OCI-LY7 (cell line): ENCODE measurements around the gene PKHD1. TPM values are rescaled to one million over a fixed set of nuclear protein-coding genes. Genes with fewer than 3 reads are reported as not detected.

Experiments used
- BruUV-seq: library from RNA; stranded (reverse); fragments of 400-500 nt; replicated peaks from 2 replicates; lab custom pipeline; 2021; lab: Mats Ljungman, UMichigan
- CTCF ChIA-PET: fragments of 300-600 bp; sonication (Branson Sonifier 250); formaldehyde crosslinking; loops from one replicate; lab custom pipeline; 2022; ENCODE audit warnings: antibody characterized with exemption; ENCODE audit not compliant: unreplicated experiment; lab: Charles Lee
- POLR2A ChIA-PET: fragments of 300-600 bp; sonication (Branson Sonifier 250); formaldehyde crosslinking; loops from one replicate; lab custom pipeline; 2022; ENCODE audit warnings: antibody characterized with exemption; lab: Charles Lee
- DNase-seq: peaks from one replicate; pipeline ENCODE4 v3.0.0-alpha.2; 2015; ENCODE audit warnings: low spot score
- H2AFZ ChIP-seq: fragments of 200-600 bp; sonication (generic), shearing (Covaris generic); 2 replicates; pipeline ENCODE4 v1.6.1; 2014; ENCODE audit warnings: mild to moderate bottlenecking, antibody characterized with exemption, low read length, moderate library complexity
- H3K27ac ChIP-seq: fragments of 200-600 bp; sonication (generic); 2 replicates; pipeline ENCODE4 v1.5.1; 2014; ENCODE audit warnings: mixed run types, low read depth, mild to moderate bottlenecking, moderate library complexity, low read length, inconsistent platforms; ENCODE audit not compliant: poor library complexity, severe bottlenecking
- H3K36me3 ChIP-seq: fragments of 200-600 bp; sonication (generic); 2 replicates; pipeline ENCODE4 v1.6.1; 2014; ENCODE audit warnings: mild to moderate bottlenecking, antibody characterized with exemption, low read length, moderate library complexity, mixed read lengths; ENCODE audit not compliant: insufficient read depth
- H3K4me1 ChIP-seq: fragments of 200-600 bp; sonication (generic); 2 replicates; pipeline ENCODE4 v1.5.1; 2014; ENCODE audit warnings: mild to moderate bottlenecking, low read length; ENCODE audit not compliant: insufficient read depth, poor library complexity, severe bottlenecking
- H3K4me2 ChIP-seq: fragments of 200-600 bp; sonication (generic); 2 replicates; pipeline ENCODE4 v1.6.1; 2014; ENCODE audit warnings: mild to moderate bottlenecking, low read length
- H3K4me3 ChIP-seq: fragments of 200-600 bp; sonication (generic); 2 replicates; pipeline ENCODE4 v1.5.1; 2014; ENCODE audit warnings: mild to moderate bottlenecking, low read depth, low read length; ENCODE audit not compliant: poor library complexity, severe bottlenecking
- H3K79me2 ChIP-seq: fragments of 200-600 bp; sonication (generic); 2 replicates; pipeline ENCODE4 v1.6.1; 2016; ENCODE audit warnings: low read depth, mild to moderate bottlenecking, low read length, moderate library complexity, mixed read lengths; ENCODE audit not compliant: insufficient read depth
- H3K9me2 ChIP-seq: fragments of 200-600 bp; sonication (generic); 2 replicates; pipeline ENCODE4 v1.6.1; 2016; ENCODE audit warnings: mild to moderate bottlenecking, low read length, mixed read lengths; ENCODE audit not compliant: insufficient read depth
- H3K9me3 ChIP-seq: fragments of 200-600 bp; sonication (generic); 2 replicates; pipeline ENCODE4 v1.6.1; 2014; ENCODE audit warnings: mild to moderate bottlenecking, mixed run types, low read length, mixed read lengths
- H4K20me1 ChIP-seq: fragments of 200-600 bp; sonication (generic); 2 replicates; pipeline ENCODE4 v1.6.1; 2014; ENCODE audit warnings: mild to moderate bottlenecking, antibody characterized with exemption, low read length, moderate library complexity, mixed read lengths; ENCODE audit not compliant: insufficient read depth
- EZH2phosphoT487 ChIP-seq: fragments of 200-600 bp; sonication (generic); IDR thresholded peaks from 2 replicates; pipeline ENCODE4 v1.6.1; 2018; ENCODE audit warnings: low read depth, borderline replicate concordance, mild to moderate bottlenecking, mixed run types, antibody characterized with exemption, low read length, moderate library complexity, mixed read lengths
- intact Hi-C: fragments of 100-400 bp; cut with micrococcal nuclease; formaldehyde crosslinking; loops from one replicate; pipeline ENCODE4 v1.10.0; 2022; ENCODE audit not compliant: unreplicated experiment
- total RNA-seq, 2 experiments: library from RNA; depleted of rRNA in 1 of 2; stranded (reverse); fragments of >200 nt in 1 of 2; shearing (Covaris generic) in 1 of 2; gene quantifications; 2 replicates each; pipeline ENCODE4 v1.2.3, GENCODE V29; 2014 to 2022
- TF ChIP-seq, protein P1 (sequence below): fragments of 200-600 bp; sonication (generic); conservative IDR thresholded peaks from 2 replicates; pipeline ENCODE4 v1.5.1; 2014; ENCODE audit warnings: mild to moderate bottlenecking, antibody characterized with exemption, low read length, moderate library complexity, mixed read lengths

PKHD1 gene
- total RNA-seq, 2 experiments from 2014 or later = not detected

DNA sequence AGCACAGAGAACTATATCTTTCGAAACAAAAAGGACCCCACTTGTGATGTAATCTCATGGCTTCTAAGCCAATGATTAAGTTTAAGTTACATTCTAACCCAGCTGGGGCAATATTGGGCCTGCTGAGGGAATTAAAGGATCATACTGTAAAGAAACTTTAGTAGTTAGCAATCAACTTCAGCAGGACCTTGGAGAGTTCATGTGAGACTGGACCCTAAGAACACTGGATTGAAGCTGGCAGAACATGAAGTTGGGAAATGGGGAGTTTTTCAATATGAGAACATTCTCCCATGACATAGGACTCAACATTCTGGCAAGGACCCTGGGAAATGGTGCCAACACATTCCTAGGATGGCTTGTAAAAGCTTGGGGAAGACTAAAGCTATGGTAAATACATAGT lies 516.2 kb downstream of the PKHD1 start:
- intact Hi-C loops = no loop called here
- no peaks in the 10 kb centered on the region for H3K79me2 ChIP-seq
- no peak overlapping the region for H2AFZ ChIP-seq
- H3K4me2 ChIP-seq = no peak overlapping the region
- H3K9me2 ChIP-seq = no peaks in the 10 kb centered on the region
- no peaks in the 10 kb centered on the region for H3K36me3 ChIP-seq
- no TSS peak for BruUV-seq
- H3K9me3 ChIP-seq = no peaks in the 10 kb centered on the region
- ChIA-PET POLR2A (no interaction called here), CTCF (no interaction called here)
- TF ChIP-seq, protein P1, sequence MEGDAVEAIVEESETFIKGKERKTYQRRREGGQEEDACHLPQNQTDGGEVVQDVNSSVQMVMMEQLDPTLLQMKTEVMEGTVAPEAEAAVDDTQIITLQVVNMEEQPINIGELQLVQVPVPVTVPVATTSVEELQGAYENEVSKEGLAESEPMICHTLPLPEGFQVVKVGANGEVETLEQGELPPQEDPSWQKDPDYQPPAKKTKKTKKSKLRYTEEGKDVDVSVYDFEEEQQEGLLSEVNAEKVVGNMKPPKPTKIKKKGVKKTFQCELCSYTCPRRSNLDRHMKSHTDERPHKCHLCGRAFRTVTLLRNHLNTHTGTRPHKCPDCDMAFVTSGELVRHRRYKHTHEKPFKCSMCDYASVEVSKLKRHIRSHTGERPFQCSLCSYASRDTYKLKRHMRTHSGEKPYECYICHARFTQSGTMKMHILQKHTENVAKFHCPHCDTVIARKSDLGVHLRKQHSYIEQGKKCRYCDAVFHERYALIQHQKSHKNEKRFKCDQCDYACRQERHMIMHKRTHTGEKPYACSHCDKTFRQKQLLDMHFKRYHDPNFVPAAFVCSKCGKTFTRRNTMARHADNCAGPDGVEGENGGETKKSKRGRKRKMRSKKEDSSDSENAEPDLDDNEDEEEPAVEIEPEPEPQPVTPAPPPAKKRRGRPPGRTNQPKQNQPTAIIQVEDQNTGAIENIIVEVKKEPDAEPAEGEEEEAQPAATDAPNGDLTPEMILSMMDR = no peak
- no peak for TF ChIP-seq EZH2phosphoT487
- no peak overlapping the region for H3K4me3 ChIP-seq
- no peaks in the 10 kb centered on the region for H4K20me1 ChIP-seq
- no peak overlapping the region for H3K27ac ChIP-seq
- H3K4me1 ChIP-seq = no peaks in the 10 kb centered on the region
- no peak for DNase-seq

GRCh38 chr6:51570168-51570921 lies 517.1 kb downstream of the PKHD1 start:
- no peaks in the 10 kb centered on the region for H3K79me2 ChIP-seq
- ChIA-PET CTCF (no interaction called here), POLR2A (no interaction called here)
- no peak overlapping the region for H3K4me3 ChIP-seq
- H3K4me2 ChIP-seq = no peak overlapping the region
- H3K36me3 ChIP-seq = no peaks in the 10 kb centered on the region
- no peak overlapping the region for H2AFZ ChIP-seq
- intact Hi-C loops = no loop called here
- no TSS peak for BruUV-seq
- TF ChIP-seq, protein P1 = no peak
- TF ChIP-seq EZH2phosphoT487 = no peak
- H4K20me1 ChIP-seq = no peaks in the 10 kb centered on the region
- no peak overlapping the region for H3K27ac ChIP-seq
- DNase-seq = no peak
- H3K9me2 ChIP-seq = no peaks in the 10 kb centered on the region
- H3K9me3 ChIP-seq = no peaks in the 10 kb centered on the region
- H3K4me1 ChIP-seq = no peaks in the 10 kb centered on the region

GRCh38 chr6:51569594-51569993 lies 517.8 kb downstream of the PKHD1 start:
- H3K4me3 ChIP-seq = no peak overlapping the region
- no peaks in the 10 kb centered on the region for H3K9me3 ChIP-seq
- H4K20me1 ChIP-seq = no peaks in the 10 kb centered on the region
- ChIA-PET POLR2A (interaction anchor here (0.6 to 0.7 kb wide), 2 partner anchors 222 to 839 kb away, joined by 3 read pairs; no protein-coding TSS in a partner anchor), CTCF (no interaction called here)
- no peaks in the 10 kb centered on the region for H3K79me2 ChIP-seq
- no peaks in the 10 kb centered on the region for H3K4me1 ChIP-seq
- H3K9me2 ChIP-seq = no peaks in the 10 kb centered on the region
- no TSS peak for BruUV-seq
- H3K4me2 ChIP-seq = no peak overlapping the region
- H2AFZ ChIP-seq = no peak overlapping the region
- no peak for DNase-seq
- no peaks in the 10 kb centered on the region for H3K36me3 ChIP-seq
- TF ChIP-seq EZH2phosphoT487 = no peak
- TF ChIP-seq, protein P1 = no peak
- H3K27ac ChIP-seq = no peak overlapping the region
- intact Hi-C loops = no loop called here
